OCI-LY7 (cell line): ENCODE measurements around the gene ALG1. TPM values are rescaled to one million over a fixed set of nuclear protein-coding genes. Genes with fewer than 3 reads are reported as not detected.
"Not testable (repeated sequence)": the region's sequence is repeated elsewhere in the genome, so short reads cannot be mapped to it uniquely, and the experiment has no call there.

ENCODE experiments used
- BruUV-seq: library from RNA; stranded (reverse); fragments of 400-500 nt; replicated peaks from 2 replicates; lab custom pipeline; 2021; lab: Mats Ljungman, UMichigan
- CTCF ChIA-PET: fragments of 300-600 bp; sonication (Branson Sonifier 250); formaldehyde crosslinking; loops from one replicate; lab custom pipeline; 2022; ENCODE audit warnings: antibody characterized with exemption; ENCODE audit not compliant: unreplicated experiment; lab: Charles Lee
- POLR2A ChIA-PET: fragments of 300-600 bp; sonication (Branson Sonifier 250); formaldehyde crosslinking; loops from one replicate; lab custom pipeline; 2022; ENCODE audit warnings: antibody characterized with exemption; lab: Charles Lee
- DNase-seq: peaks from one replicate; pipeline ENCODE4 v3.0.0-alpha.2; 2015; ENCODE audit warnings: low spot score
- H2AFZ ChIP-seq: fragments of 200-600 bp; sonication (generic), shearing (Covaris generic); 2 replicates; pipeline ENCODE4 v1.6.1; 2014; ENCODE audit warnings: mild to moderate bottlenecking, antibody characterized with exemption, low read length, moderate library complexity
- H3K27ac ChIP-seq: fragments of 200-600 bp; sonication (generic); 2 replicates; pipeline ENCODE4 v1.5.1; 2014; ENCODE audit warnings: mixed run types, low read depth, mild to moderate bottlenecking, moderate library complexity, low read length, inconsistent platforms; ENCODE audit not compliant: poor library complexity, severe bottlenecking
- H3K36me3 ChIP-seq: fragments of 200-600 bp; sonication (generic); 2 replicates; pipeline ENCODE4 v1.6.1; 2014; ENCODE audit warnings: mild to moderate bottlenecking, antibody characterized with exemption, low read length, moderate library complexity, mixed read lengths; ENCODE audit not compliant: insufficient read depth
- H3K4me1 ChIP-seq: fragments of 200-600 bp; sonication (generic); 2 replicates; pipeline ENCODE4 v1.5.1; 2014; ENCODE audit warnings: mild to moderate bottlenecking, low read length; ENCODE audit not compliant: insufficient read depth, poor library complexity, severe bottlenecking
- H3K4me2 ChIP-seq: fragments of 200-600 bp; sonication (generic); 2 replicates; pipeline ENCODE4 v1.6.1; 2014; ENCODE audit warnings: mild to moderate bottlenecking, low read length
- H3K4me3 ChIP-seq: fragments of 200-600 bp; sonication (generic); 2 replicates; pipeline ENCODE4 v1.5.1; 2014; ENCODE audit warnings: mild to moderate bottlenecking, low read depth, low read length; ENCODE audit not compliant: poor library complexity, severe bottlenecking
- H3K79me2 ChIP-seq: fragments of 200-600 bp; sonication (generic); 2 replicates; pipeline ENCODE4 v1.6.1; 2016; ENCODE audit warnings: low read depth, mild to moderate bottlenecking, low read length, moderate library complexity, mixed read lengths; ENCODE audit not compliant: insufficient read depth
- H3K9me2 ChIP-seq: fragments of 200-600 bp; sonication (generic); 2 replicates; pipeline ENCODE4 v1.6.1; 2016; ENCODE audit warnings: mild to moderate bottlenecking, low read length, mixed read lengths; ENCODE audit not compliant: insufficient read depth
- H3K9me3 ChIP-seq: fragments of 200-600 bp; sonication (generic); 2 replicates; pipeline ENCODE4 v1.6.1; 2014; ENCODE audit warnings: mild to moderate bottlenecking, mixed run types, low read length, mixed read lengths
- H4K20me1 ChIP-seq: fragments of 200-600 bp; sonication (generic); 2 replicates; pipeline ENCODE4 v1.6.1; 2014; ENCODE audit warnings: mild to moderate bottlenecking, antibody characterized with exemption, low read length, moderate library complexity, mixed read lengths; ENCODE audit not compliant: insufficient read depth
- intact Hi-C: fragments of 100-400 bp; cut with micrococcal nuclease; formaldehyde crosslinking; loops from one replicate; pipeline ENCODE4 v1.10.0; 2022; ENCODE audit not compliant: unreplicated experiment
- total RNA-seq, 2 experiments: library from RNA; depleted of rRNA in 1 of 2; stranded (reverse); fragments of >200 nt in 1 of 2; shearing (Covaris generic) in 1 of 2; gene quantifications; 2 replicates each; pipeline ENCODE4 v1.2.3, GENCODE V29; 2014 to 2022

Gene ALG1
- total RNA-seq, 2 experiments from 2014 or later, result 13.7 to 23.1 TPM

DNA sequence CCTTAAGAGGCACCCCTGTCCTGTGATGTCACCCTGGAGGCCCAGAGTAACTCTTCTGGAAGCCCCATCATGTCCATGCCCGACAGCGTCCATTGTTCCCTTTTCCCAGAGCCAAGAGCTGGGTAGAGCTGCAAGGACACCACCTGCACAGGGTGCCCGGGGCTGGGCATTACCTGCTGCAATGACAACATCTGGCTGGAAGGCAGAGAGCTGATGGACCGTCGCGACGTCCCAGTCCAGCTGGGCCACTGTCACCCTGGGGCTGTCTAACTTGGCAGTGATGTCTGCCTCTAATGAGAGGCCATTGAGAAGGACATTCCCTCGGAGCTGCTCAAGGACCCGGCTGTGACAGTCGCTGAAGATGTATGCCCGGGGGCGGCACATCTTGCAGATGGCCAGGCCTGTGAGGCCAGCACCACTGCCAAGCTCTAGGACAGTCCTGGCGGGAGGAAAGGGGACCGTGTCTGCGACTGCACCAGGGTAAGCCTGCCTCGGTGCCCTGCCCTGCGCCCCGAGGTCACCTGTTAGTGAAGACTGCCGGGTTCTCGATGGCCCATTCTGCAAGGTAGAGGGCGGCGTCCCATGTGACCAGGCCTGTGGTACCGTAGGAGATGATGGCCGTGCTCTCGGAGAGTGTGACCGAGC is 18.4 kb downstream of the ALG1 start:
- H3K4me1 ChIP-seq, H3K36me3 ChIP-seq, POLR2A ChIA-PET, DNase-seq, H3K79me2 ChIP-seq, H3K27ac ChIP-seq, intact Hi-C loops, BruUV-seq, H2AFZ ChIP-seq, H4K20me1 ChIP-seq, H3K9me2 ChIP-seq, H3K4me3 ChIP-seq, CTCF ChIA-PET, H3K4me2 ChIP-seq, H3K9me3 ChIP-seq: not testable (repeated sequence)

DNA sequence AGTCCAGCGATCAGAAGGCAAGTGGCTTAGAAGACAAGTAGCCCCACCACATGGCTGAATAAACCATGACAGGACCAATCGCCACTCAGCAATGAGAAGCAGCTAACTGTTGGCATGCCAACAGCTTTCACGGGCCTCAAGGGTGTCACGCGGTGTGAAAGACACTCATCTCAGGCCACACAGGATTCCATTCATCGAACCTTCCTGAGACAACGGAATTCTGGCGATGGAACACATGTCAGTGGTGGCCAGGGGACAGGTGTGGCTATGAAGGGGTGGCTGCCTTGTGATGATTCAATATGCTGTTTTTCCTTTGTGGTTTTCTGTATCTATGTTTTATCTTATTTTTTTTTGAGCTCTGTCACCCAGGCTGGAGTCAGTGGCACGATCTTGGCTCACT is 18.9 kb downstream of the ALG1 start:
- BruUV-seq, H3K36me3 ChIP-seq, H3K4me1 ChIP-seq, H3K79me2 ChIP-seq, H3K4me3 ChIP-seq, intact Hi-C loops, H3K27ac ChIP-seq, DNase-seq, H3K9me3 ChIP-seq, H2AFZ ChIP-seq, POLR2A ChIA-PET, CTCF ChIA-PET, H4K20me1 ChIP-seq, H3K4me2 ChIP-seq, H3K9me2 ChIP-seq: not testable (repeated sequence)

DNA sequence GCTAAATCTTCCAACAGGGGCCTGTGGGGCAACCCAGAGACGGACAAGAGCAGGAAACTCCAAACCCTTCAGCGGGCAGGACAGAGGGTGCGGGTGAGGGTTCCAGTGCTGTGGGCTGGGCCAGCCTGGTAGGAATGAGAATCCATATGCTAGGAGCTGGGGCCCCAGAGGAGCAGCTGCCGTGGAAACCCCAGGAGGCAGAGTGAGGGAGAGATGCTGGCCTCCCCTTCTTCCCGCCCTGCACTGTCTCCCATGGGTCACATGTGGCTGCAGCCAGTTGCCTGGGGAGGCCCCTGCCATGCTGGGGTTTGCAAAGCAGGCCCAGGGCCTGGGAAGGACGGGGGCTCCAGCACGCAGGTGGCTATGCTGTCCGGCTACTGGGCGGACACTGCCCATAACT is 21.4 kb downstream of the ALG1 start:
- CTCF ChIA-PET, H3K4me1 ChIP-seq, H3K4me2 ChIP-seq, H3K79me2 ChIP-seq, DNase-seq, H2AFZ ChIP-seq, H3K4me3 ChIP-seq, H4K20me1 ChIP-seq, H3K9me2 ChIP-seq, H3K36me3 ChIP-seq, intact Hi-C loops, H3K27ac ChIP-seq, H3K9me3 ChIP-seq, BruUV-seq: not testable (repeated sequence)
- POLR2A ChIA-PET, result interaction anchor here (1.2 kb wide), 1 partner anchor 60 kb away, joined by 3 read pairs; no protein-coding TSS in a partner anchor

DNA sequence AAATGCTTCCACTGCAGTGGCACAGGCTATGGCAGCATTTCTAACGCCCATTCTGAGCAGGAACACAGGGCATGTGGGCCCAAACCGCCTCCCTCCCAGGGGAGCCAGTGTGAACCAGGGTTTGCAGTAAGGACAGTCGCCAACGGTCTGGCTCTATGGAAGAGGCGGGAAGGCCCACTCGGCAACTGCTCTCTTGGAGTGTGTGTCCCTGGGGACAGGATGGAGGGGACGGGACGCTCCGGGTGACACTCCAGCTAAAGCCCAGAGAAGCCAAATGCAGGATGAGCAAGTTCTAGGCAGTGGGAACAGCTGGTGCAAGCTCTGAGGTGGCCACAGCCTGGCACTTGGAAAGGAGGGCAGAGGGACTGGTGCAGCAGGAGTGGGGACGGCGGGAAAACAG is 22.1 kb downstream of the ALG1 start:
- intact Hi-C loops, result not testable (repeated sequence)

DNA sequence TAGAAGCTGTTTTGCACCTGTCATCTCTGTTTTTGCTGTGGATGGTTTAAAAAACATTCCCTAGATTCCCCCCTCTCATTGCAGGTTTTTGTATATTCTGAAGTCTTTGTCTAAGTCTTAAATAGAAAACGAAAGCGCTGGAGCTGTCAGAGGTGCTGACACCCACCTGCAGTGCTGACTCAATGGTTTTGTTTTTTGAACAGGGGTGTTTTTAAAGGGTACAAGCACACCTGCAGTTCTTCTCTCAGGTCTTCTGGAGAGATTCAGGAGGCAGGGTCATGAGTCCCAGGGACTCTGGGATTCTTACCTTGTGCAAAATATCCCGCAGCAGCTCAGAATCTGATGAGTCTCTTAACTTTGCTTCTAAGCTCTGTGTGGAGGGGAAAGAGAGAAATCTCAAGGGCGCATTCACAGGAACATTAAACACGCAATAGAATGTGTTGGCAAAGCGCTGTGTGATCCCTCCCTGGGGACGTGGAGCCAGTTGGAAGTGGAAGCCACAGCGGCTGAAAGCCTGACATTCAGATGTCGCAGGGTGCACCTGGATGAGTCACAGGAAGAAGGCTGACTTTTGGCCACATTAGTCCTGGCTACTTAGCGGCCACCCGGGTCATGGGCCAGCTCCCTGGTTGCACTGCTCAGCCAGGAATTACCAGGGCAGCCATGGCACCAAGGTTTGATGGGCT is 23.6 kb downstream of the ALG1 start:
- H3K4me3 ChIP-seq, H3K9me3 ChIP-seq, H3K27ac ChIP-seq, H4K20me1 ChIP-seq, CTCF ChIA-PET, H3K4me1 ChIP-seq, H2AFZ ChIP-seq, H3K79me2 ChIP-seq, H3K9me2 ChIP-seq, DNase-seq, intact Hi-C loops, H3K4me2 ChIP-seq, H3K36me3 ChIP-seq, BruUV-seq, POLR2A ChIA-PET: not testable (repeated sequence)

More for the DNA sequence above, 22.1 kb downstream of the ALG1 start:
- DNase-seq, H3K79me2 ChIP-seq, H3K4me2 ChIP-seq, H3K4me1 ChIP-seq, H3K4me3 ChIP-seq, H3K27ac ChIP-seq, POLR2A ChIA-PET, H4K20me1 ChIP-seq, H3K36me3 ChIP-seq, H3K9me2 ChIP-seq, CTCF ChIA-PET, H2AFZ ChIP-seq, BruUV-seq, H3K9me3 ChIP-seq: not testable (repeated sequence)

DNA sequence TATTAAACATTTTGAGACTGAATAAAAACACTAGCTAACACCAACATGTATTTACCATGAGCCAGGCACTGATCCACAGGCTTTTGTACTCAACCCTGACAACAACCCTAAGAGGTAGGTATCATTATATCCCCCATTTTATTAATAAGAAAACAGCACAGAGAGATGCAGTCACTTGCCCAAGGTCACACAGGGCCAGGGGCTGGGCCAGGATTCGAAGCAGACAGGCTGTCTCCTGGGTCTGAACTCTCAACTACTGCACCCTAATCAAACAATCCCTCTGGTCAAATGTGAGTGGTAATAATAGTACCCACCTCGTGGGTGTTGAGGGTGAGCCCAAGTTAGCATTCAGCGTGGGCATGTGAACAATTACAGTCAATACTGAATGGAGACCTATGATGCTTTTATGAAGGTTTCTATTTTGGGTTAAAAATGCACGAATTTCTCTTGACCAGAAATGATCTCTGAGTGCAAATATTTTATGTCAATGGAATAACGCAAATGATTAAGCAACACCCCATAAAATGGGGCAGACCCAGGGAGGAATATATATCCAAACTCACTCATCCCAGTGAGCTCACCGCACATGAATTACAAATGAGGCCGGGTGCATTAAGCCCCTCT is 24.9 kb downstream of the ALG1 start:
- CTCF ChIA-PET, H3K9me3 ChIP-seq, H3K4me1 ChIP-seq, H3K27ac ChIP-seq, DNase-seq, H4K20me1 ChIP-seq, H3K9me2 ChIP-seq, BruUV-seq, H3K36me3 ChIP-seq, H3K79me2 ChIP-seq, H2AFZ ChIP-seq, POLR2A ChIA-PET: not testable (repeated sequence)
- Histone ChIP-seq H3K4me3 (peak overlapping the region; percentile 92), H3K4me2 (peak overlapping the region; percentile 96)
- intact Hi-C loops, result loop anchor here (2.0 kb wide), 1 partner anchor 26 kb away; the partner anchor contains the start of gene ALG1
